ENCODE measurements around the gene KIF16B. TPM values are rescaled to one million over a fixed set of nuclear protein-coding genes. Genes with fewer than 3 reads are reported as not detected.

The KIF16B gene
- total and polyA plus RNA-seq, 9 of the 15 experiments (the other 6 are each of a cell fraction or from before 2014, with no cell fraction given): 1.00 to 10.6 (median 8.5) TPM

- TF ChIP-seq DLX4 (CRISPR knock-in tag; IDR thresholded peaks at IDR 0.05) (no peak), ZNF197 (CRISPR knock-in tag; IDR thresholded peaks at IDR 0.05; ENCODE audit: low read depth) (no peak)
Measured at GRCh38 chr20:16263582-16263981, 309.7 kb downstream of the KIF16B start (continued).

DNA sequence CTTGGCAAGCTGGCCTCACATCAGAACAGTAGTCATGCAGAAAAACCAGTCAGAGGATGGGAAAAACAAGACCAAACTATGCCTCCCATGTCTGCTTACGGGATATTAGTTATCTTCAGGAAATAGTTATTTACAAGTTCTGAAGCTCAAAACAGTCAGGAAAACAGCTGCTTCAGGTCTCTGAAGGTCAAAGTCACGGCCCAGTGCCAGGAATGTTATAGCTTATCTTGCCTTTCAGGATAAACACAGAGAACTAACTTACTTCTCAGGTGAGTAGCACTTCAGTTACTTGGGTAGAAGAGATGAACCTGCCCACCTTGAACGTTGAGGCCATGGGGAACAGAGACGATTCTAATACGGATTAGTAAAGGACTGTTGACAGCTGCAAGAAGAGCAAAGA, 310.7 kb downstream of the KIF16B start:
- Histone ChIP-seq H3K9me3 (replicated peaks; ENCODE audit: control insufficient read depth, insufficient read depth, low read depth, low read length) (no peaks in the 10 kb centered on the region), H3K27me3 (ENCODE audit: control insufficient read depth in 2 of 2, insufficient read depth in 2 of 2, low read length in 2 of 2) (no peaks in the 10 kb centered on the region), H3K27ac (ENCODE audit: extremely low read depth, low read depth, low read length) (no peak overlapping the region), H3K4me2 (ENCODE audit: insufficient read depth, low read length) (no peak overlapping the region), H3K9me1 (ENCODE audit: control insufficient read depth, insufficient read depth, low read length) (no peaks in the 10 kb centered on the region), H3K79me2 (ENCODE audit: control insufficient read depth, insufficient read depth, low read length) (no peaks in the 10 kb centered on the region), H4K20me1 (replicated peaks; ENCODE audit: control insufficient read depth, insufficient read depth, low read length) (no peaks in the 10 kb centered on the region), H2AFZ (ENCODE audit: low read depth, low read length) (no peak overlapping the region), H3K9ac (ENCODE audit: insufficient read depth in 1 of 2, low read depth in 2 of 2, low read length in 2 of 2) (no peak overlapping the region), H3K4me1 (replicated peaks in 1 of 2; ENCODE audit: control insufficient read depth in 2 of 2, insufficient read depth in 2 of 2, low read length in 2 of 2) (peaks cover 4 to 9% of the 10 kb centered on the region in 2 experiments; a peak in 4 of 5 replicates), H3K36me3 (ENCODE audit: control insufficient read depth, insufficient read depth, low read length) (no peaks in the 10 kb centered on the region), H3K4me3 (no peak overlapping the region)
- in situ Hi-C loops (cut with MboI) (no loop called here), intact Hi-C loops (cut with micrococcal nuclease) (loop anchor here (10.0 kb wide), 1 partner anchor 212 kb away; no protein-coding TSS in a partner anchor)
- 0% methylated on average over 5 of the region's 5 CpGs for WGBS (ENCODE audit: insufficient coverage, low coverage, missing lambda C conversion rate)
- FAIRE-seq (no peak), DNase-seq (ENCODE audit: extremely low read depth in 1 of 4, low spot score in 3 of 4) (no peak), ATAC-seq (no peak)
- no TSS peak for BruUV-seq (replicated peaks)
- ChIA-PET POLR2A (interaction anchor here (0.6 kb wide), 1 partner anchor 11 kb away, joined by 3 read pairs; no protein-coding TSS in a partner anchor), CTCF (ENCODE audit: low intra/inter-chr PET ratio) (no interaction called here)
- TF ChIP-seq ZNF324 (CRISPR knock-in tag; IDR thresholded peaks at IDR 0.05) (no peak), GABPB2 (CRISPR knock-in tag; conservative IDR thresholded peaks at IDR 0.05) (no peak), ZNF165 (CRISPR knock-in tag; IDR thresholded peaks at IDR 0.05; ENCODE audit: borderline replicate concordance) (no peak), ARID3A (IDR thresholded peaks at IDR 0.05; ENCODE audit: borderline replicate concordance, low read depth, low read length) (no peak)
